ENCODE data around the gene THBS3. TPM values are rescaled to one million over a fixed set of nuclear protein-coding genes. Genes with fewer than 3 reads are reported as not detected.

The THBS3 gene
- total and polyA plus RNA-seq, 9 of the 15 experiments (the other 6 are each of a cell fraction or from before 2014, with no cell fraction given): 0.59 to 8.3 (median 3.2) TPM

DNA sequence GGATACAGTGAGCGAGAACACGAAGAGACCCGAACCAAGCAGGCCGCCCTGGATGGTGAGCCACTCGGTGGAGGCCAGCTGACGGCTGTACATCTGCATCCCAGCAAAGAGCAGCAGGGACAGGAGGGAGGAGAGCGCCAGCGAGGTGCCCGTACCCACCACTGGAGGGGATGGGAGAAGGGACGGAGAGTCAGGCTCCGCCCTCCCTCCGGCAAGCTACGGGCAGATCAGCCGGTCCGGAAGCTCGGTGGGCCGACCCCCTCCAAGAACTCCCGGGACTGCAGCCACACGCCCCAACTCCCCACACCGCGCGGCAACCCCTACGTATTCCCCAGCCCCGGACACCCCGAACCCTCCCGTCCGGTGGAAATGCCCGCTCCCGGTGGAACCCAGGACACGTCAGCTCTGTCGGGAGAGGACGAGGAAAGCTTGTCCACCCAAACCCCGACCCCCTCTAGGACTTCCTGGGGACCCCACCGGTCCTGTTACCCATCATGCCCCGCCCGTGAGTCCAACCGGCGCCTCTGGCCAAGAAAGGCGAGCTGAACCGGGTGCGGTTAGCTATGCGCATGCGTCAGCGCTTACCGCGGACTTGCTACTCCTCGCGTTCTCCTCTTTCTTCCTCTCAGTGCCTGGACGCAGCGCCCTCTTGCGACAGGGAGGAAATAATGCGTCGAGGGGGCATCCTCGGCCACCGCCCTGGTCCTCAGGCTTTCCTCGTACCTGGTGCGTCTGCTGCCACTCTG is 34.8 kb downstream of the THBS3 start, which contains the start of gene KRTCAP2 (continued):
- TF ChIP-seq SRSF7 (optimal IDR thresholded peaks at IDR 0.05; ENCODE audit: low read depth, low read length): no peak
- peak; percentile 74; the same call in 1 of the 2 replicates for TF ChIP-seq CBX1 (IDR thresholded peaks at IDR 0.05; ENCODE audit: low read depth)
- TF ChIP-seq, protein P1, sequence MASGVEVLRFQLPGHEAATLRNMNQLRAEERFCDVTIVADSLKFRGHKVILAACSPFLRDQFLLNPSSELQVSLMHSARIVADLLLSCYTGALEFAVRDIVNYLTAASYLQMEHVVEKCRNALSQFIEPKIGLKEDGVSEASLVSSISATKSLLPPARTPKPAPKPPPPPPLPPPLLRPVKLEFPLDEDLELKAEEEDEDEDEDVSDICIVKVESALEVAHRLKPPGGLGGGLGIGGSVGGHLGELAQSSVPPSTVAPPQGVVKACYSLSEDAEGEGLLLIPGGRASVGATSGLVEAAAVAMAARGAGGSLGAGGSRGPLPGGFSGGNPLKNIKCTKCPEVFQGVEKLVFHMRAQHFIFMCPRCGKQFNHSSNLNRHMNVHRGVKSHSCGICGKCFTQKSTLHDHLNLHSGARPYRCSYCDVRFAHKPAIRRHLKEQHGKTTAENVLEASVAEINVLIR (CRISPR knock-in tag; IDR thresholded peaks at IDR 0.05): no peak
- TF ChIP-seq BRF1 (IDR thresholded peaks at IDR 0.05; ENCODE audit: borderline replicate concordance, extremely low read depth, insufficient read length): no peak
- peak; percentile 66 for TF ChIP-seq MYC (IDR thresholded peaks at IDR 0.05; ENCODE audit: low read depth, low read length)
- TF ChIP-seq MYC (CRISPR knock-in tag; IDR thresholded peaks at IDR 0.05; ENCODE audit: borderline replicate concordance, low read depth): no peak
- no peak for TF ChIP-seq NFE2 (IDR thresholded peaks at IDR 0.05; ENCODE audit: low read depth)
- TF ChIP-seq STAG1 (CRISPR knock-in tag; IDR thresholded peaks at IDR 0.05; ENCODE audit: borderline replicate concordance): peak; percentile 31; the same call in 1 of the 2 replicates
- no peak for TF ChIP-seq ZNF75A (CRISPR knock-in tag; IDR thresholded peaks at IDR 0.05)
- peak; percentile 24; the same call in 1 of the 2 replicates for TF ChIP-seq ZNF239 (CRISPR knock-in tag; IDR thresholded peaks at IDR 0.05)
- TF ChIP-seq SIN3B (IDR thresholded peaks at IDR 0.05; ENCODE audit: low read depth): peak; percentile 72
- no peak for TF ChIP-seq ELK3 (CRISPR knock-in tag; IDR thresholded peaks at IDR 0.05)
- no peak for TF ChIP-seq MYNN (IDR thresholded peaks at IDR 0.05)
- no peak for TF ChIP-seq MYNN (CRISPR knock-in tag; IDR thresholded peaks at IDR 0.05)
- TF ChIP-seq KDM4B (IDR thresholded peaks at IDR 0.05; ENCODE audit: borderline replicate concordance in 2 of 2, low read depth in 1 of 2): no peak
- TF ChIP-seq TAF9B (IDR thresholded peaks at IDR 0.05; ENCODE audit: partially characterized antibody): peak; percentile 78
- TF ChIP-seq HIVEP1 (CRISPR knock-in tag; IDR thresholded peaks at IDR 0.05): no peak
- peak in 1 of 2 experiments; percentile 48; a peak in 1 of 4 replicates for TF ChIP-seq NONO (IDR thresholded peaks at IDR 0.05; ENCODE audit: low read depth in 2 of 2, low read length in 1 of 2)
- peak; percentile 32; the same call in 1 of the 2 replicates for TF ChIP-seq DPF2 (IDR thresholded peaks at IDR 0.05)
- TF ChIP-seq NUFIP1 (IDR thresholded peaks at IDR 0.05; ENCODE audit: partially characterized antibody): no peak
- peak; percentile 86 for TF ChIP-seq PML (IDR thresholded peaks at IDR 0.05; ENCODE audit: low read length)
- TF ChIP-seq CTCFL (IDR thresholded peaks at IDR 0.05; ENCODE audit: borderline replicate concordance, insufficient read depth, low read depth, low read length, poor library complexity, severe bottlenecking): peak; percentile 83
- no peak for TF ChIP-seq BRF2 (IDR thresholded peaks at IDR 0.05; ENCODE audit: borderline replicate concordance, insufficient read depth, insufficient read length)
- TF ChIP-seq KLF10 (CRISPR knock-in tag; IDR thresholded peaks at IDR 0.05): no peak
- no peak for TF ChIP-seq RUNX1 (IDR thresholded peaks at IDR 0.05; ENCODE audit: low read depth)
